ENCODE measurements around the gene PRDX5. TPM values are rescaled to one million over a fixed set of nuclear protein-coding genes. Genes with fewer than 3 reads are reported as not detected.
A peak's percentile ranks its signal among the peaks of the same experiment; 100 is the strongest.

The PRDX5 gene
- total and polyA plus RNA-seq, 9 of the 15 experiments (the other 6 are each of a cell fraction or from before 2014, with no cell fraction given) = 40.8 to 327 (median 204) TPM

- TF ChIP-seq, protein P1, sequence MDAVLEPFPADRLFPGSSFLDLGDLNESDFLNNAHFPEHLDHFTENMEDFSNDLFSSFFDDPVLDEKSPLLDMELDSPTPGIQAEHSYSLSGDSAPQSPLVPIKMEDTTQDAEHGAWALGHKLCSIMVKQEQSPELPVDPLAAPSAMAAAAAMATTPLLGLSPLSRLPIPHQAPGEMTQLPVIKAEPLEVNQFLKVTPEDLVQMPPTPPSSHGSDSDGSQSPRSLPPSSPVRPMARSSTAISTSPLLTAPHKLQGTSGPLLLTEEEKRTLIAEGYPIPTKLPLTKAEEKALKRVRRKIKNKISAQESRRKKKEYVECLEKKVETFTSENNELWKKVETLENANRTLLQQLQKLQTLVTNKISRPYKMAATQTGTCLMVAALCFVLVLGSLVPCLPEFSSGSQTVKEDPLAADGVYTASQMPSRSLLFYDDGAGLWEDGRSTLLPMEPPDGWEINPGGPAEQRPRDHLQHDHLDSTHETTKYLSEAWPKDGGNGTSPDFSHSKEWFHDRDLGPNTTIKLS (IDR thresholded peaks at IDR 0.05; ENCODE audit: borderline replicate concordance, low read depth) = no peak
- TF ChIP-seq, protein P2, sequence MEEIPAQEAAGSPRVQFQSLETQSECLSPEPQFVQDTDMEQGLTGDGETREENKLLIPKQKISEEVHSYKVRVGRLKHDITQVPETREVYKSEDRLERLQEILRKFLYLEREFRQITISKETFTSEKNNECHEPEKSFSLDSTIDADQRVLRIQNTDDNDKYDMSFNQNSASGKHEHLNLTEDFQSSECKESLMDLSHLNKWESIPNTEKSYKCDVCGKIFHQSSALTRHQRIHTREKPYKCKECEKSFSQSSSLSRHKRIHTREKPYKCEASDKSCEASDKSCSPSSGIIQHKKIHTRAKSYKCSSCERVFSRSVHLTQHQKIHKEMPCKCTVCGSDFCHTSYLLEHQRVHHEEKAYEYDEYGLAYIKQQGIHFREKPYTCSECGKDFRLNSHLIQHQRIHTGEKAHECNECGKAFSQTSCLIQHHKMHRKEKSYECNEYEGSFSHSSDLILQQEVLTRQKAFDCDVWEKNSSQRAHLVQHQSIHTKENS (CRISPR knock-in tag; IDR thresholded peaks at IDR 0.05) = no peak
- TF ChIP-seq FIP1L1 (IDR thresholded peaks at IDR 0.05; ENCODE audit: low read depth, low read length, poor library complexity, severe bottlenecking) = no peak
- TF ChIP-seq HDAC2 (IDR thresholded peaks at IDR 0.05) = 0 out of 2 replicates have a peak, but pooled peaks have one; percentile 25
- no peak for TF ChIP-seq FUS (optimal IDR thresholded peaks at IDR 0.05; ENCODE audit: low read depth, low read length)
- TF ChIP-seq, protein P3, sequence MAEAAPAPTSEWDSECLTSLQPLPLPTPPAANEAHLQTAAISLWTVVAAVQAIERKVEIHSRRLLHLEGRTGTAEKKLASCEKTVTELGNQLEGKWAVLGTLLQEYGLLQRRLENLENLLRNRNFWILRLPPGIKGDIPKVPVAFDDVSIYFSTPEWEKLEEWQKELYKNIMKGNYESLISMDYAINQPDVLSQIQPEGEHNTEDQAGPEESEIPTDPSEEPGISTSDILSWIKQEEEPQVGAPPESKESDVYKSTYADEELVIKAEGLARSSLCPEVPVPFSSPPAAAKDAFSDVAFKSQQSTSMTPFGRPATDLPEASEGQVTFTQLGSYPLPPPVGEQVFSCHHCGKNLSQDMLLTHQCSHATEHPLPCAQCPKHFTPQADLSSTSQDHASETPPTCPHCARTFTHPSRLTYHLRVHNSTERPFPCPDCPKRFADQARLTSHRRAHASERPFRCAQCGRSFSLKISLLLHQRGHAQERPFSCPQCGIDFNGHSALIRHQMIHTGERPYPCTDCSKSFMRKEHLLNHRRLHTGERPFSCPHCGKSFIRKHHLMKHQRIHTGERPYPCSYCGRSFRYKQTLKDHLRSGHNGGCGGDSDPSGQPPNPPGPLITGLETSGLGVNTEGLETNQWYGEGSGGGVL (CRISPR knock-in tag; IDR thresholded peaks at IDR 0.05) = no peak
- TF ChIP-seq, protein P4, sequence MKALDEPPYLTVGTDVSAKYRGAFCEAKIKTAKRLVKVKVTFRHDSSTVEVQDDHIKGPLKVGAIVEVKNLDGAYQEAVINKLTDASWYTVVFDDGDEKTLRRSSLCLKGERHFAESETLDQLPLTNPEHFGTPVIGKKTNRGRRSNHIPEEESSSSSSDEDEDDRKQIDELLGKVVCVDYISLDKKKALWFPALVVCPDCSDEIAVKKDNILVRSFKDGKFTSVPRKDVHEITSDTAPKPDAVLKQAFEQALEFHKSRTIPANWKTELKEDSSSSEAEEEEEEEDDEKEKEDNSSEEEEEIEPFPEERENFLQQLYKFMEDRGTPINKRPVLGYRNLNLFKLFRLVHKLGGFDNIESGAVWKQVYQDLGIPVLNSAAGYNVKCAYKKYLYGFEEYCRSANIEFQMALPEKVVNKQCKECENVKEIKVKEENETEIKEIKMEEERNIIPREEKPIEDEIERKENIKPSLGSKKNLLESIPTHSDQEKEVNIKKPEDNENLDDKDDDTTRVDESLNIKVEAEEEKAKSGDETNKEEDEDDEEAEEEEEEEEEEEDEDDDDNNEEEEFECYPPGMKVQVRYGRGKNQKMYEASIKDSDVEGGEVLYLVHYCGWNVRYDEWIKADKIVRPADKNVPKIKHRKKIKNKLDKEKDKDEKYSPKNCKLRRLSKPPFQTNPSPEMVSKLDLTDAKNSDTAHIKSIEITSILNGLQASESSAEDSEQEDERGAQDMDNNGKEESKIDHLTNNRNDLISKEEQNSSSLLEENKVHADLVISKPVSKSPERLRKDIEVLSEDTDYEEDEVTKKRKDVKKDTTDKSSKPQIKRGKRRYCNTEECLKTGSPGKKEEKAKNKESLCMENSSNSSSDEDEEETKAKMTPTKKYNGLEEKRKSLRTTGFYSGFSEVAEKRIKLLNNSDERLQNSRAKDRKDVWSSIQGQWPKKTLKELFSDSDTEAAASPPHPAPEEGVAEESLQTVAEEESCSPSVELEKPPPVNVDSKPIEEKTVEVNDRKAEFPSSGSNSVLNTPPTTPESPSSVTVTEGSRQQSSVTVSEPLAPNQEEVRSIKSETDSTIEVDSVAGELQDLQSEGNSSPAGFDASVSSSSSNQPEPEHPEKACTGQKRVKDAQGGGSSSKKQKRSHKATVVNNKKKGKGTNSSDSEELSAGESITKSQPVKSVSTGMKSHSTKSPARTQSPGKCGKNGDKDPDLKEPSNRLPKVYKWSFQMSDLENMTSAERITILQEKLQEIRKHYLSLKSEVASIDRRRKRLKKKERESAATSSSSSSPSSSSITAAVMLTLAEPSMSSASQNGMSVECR (CRISPR knock-in tag; IDR thresholded peaks at IDR 0.05) = no peak
- TF ChIP-seq ZBTB9 (CRISPR knock-in tag; IDR thresholded peaks at IDR 0.05) = 0 out of 2 replicates have a peak, but pooled peaks have one; percentile 3
- no peak for TF ChIP-seq POLR2H (tag; IDR thresholded peaks at IDR 0.05; ENCODE audit: low read depth)
- no peak for TF ChIP-seq ZC3H11A (IDR thresholded peaks at IDR 0.05; ENCODE audit: low read depth, low read length)
- TF ChIP-seq POLR2AphosphoS5 (IDR thresholded peaks at IDR 0.05; ENCODE audit: control insufficient read depth, insufficient read depth, low read depth, low read length) = no peak
- no peak for TF ChIP-seq ZNF766 (CRISPR knock-in tag; conservative IDR thresholded peaks at IDR 0.05)
- 0 out of 2 replicates have a peak, but pooled peaks have one; percentile 26 for TF ChIP-seq CXXC5 (CRISPR knock-in tag; IDR thresholded peaks at IDR 0.05)
- TF ChIP-seq CEBPG (CRISPR knock-in tag; IDR thresholded peaks at IDR 0.05) = no peak
- TF ChIP-seq CEBPG (tag; conservative IDR thresholded peaks at IDR 0.05 in 1 of 2, IDR thresholded peaks at IDR 0.05 in 1 of 2) = no peak
- TF ChIP-seq NRF1 (conservative IDR thresholded peaks at IDR 0.05 in 1 of 2, IDR thresholded peaks at IDR 0.05 in 1 of 2) = peak; percentile 38 to 40; a peak in 2 of 4 replicates
Observed at GRCh38 chr11:64357904-64358535, 40.1 kb downstream of the PRDX5 start (continued).
